VCaP (cell line): ENCODE measurements around the gene DENND1A.
"Not testable (repeated sequence)": the region's sequence is repeated elsewhere in the genome, so short reads cannot be mapped to it uniquely, and the experiment has no call there.

Experiments used
- H3K27ac ChIP-seq: fragments of 450-650 bp; 2 replicates; pipeline ENCODE4 v1.5.1; 2017
- TF ChIP-seq, protein P1 (sequence below): fragments of 450-650 bp; conservative IDR thresholded peaks from 2 replicates; pipeline ENCODE4 v1.5.1; 2017; ENCODE audit warnings: mild to moderate bottlenecking, moderate library complexity

DENND1A gene

GRCh38 chr9:123823194-123823947 lies 106.6 kb downstream of the DENND1A start:
- TF ChIP-seq, protein P1, sequence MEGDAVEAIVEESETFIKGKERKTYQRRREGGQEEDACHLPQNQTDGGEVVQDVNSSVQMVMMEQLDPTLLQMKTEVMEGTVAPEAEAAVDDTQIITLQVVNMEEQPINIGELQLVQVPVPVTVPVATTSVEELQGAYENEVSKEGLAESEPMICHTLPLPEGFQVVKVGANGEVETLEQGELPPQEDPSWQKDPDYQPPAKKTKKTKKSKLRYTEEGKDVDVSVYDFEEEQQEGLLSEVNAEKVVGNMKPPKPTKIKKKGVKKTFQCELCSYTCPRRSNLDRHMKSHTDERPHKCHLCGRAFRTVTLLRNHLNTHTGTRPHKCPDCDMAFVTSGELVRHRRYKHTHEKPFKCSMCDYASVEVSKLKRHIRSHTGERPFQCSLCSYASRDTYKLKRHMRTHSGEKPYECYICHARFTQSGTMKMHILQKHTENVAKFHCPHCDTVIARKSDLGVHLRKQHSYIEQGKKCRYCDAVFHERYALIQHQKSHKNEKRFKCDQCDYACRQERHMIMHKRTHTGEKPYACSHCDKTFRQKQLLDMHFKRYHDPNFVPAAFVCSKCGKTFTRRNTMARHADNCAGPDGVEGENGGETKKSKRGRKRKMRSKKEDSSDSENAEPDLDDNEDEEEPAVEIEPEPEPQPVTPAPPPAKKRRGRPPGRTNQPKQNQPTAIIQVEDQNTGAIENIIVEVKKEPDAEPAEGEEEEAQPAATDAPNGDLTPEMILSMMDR, result no peak
- no peak overlapping the region for H3K27ac ChIP-seq

GRCh38 chr9:123821619-123822018 lies 108.3 kb downstream of the DENND1A start:
- TF ChIP-seq, protein P1, result no peak
- peak overlapping the region; percentile 35 for H3K27ac ChIP-seq

DNA sequence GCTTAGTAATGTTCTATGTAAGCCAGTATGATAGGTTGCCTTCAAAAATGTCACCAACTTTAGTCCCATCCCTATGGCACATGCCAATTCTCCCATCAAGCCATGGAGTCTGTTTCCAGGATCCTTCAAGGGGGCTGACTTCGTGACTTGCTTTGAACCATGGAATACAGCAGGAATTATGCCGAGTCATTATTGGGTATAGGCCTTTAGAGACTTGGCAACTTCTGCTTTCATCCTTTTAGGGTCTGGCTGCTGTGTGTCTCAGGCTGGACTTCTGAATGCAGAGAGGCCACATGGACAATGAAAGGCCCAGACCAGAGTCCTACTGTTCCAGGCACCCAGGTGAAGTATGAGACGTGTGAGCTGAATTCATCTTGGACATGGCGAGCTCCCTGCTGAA lies 109.8 kb downstream of the DENND1A start:
- no peak overlapping the region for H3K27ac ChIP-seq
- TF ChIP-seq, protein P1, result no peak

- TF ChIP-seq, protein P1, result no peak
- H3K27ac ChIP-seq, result no peak overlapping the region
These were observed 113.0 kb downstream of the DENND1A start for GRCh38 chr9:123816817-123817472.

DNA sequence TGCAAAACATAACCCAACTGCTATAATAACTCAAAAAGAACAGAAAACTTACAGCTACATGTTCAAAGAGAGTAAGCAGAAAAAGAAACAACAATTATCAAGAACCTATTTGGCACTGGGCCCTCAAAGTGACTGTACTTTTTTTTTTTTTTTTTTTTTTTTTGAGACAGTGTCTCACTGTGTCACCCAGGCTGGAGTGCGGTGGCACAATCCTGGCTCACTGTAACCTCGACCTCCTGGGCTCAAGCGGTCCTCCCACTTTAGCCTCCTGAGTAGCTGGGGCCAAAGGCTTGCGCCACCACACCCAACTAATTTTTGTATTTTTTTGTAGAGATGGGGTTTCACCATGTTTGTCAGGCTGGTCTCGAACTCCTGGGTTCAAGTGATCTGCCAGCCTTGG lies 114.1 kb downstream of the DENND1A start:
- H3K27ac ChIP-seq, result not testable (repeated sequence)

DNA sequence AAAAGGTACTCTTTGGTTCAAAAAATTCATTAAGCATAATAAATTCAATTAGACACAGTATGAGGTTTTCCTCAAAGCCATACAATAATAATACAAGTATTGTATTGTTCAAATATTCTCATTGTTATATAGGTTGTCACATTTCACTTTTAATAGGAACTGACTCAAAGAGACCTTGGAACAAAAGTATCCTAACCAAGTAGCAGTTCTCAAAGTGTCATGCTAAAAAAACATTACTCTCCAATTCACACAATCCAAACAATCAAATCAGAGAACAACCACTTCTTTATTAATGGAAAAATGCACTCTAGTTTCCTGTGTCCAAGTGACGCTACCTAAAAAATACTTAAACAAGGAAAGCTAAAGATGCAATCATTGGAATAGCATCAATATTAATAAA lies 115.4 kb downstream of the DENND1A start:
- no peak overlapping the region for H3K27ac ChIP-seq
- TF ChIP-seq, protein P1, result no peak

DNA sequence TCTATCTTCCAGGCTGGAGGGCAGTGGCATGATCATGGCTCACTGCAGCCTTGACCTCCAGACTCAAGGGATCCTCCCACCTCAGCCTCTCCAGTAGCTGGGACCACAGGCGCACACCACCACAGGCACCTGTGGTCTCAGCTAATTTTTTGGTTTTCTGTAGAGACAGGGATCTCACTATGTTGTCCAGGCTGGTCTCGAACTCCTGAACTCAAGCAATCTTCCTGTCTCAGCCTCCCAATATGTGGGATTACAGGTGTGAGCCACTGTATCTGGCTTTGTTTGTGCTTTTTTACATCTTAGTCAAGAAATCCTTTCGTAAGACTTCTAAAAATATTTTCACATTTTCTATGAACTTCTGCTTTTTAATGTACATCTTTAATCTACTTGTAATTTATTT lies 116.9 kb downstream of the DENND1A start:
- no peak overlapping the region for H3K27ac ChIP-seq
- TF ChIP-seq, protein P1, result no peak

DNA sequence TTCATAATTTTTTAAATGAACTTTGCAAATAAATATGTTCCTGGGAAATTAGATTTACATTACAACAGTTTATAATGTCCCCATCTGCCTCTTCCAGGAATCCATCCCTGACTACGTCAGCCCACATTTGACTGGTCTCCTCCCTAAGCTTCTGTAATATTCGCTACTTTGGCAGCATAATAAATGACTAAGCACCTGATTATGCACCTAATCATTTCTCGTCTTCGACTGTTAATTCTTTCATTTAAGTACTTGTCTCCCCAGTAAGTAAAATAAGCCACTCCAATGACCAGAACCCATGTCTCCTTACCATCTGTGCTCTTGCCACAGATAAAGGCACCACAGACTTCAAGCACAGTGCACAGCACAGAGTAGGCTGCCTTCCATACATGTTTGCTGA lies 122.7 kb downstream of the DENND1A start:
- TF ChIP-seq, protein P1, result no peak
- H3K27ac ChIP-seq, result no peak overlapping the region
